Measurements from ENCODE around the gene MSH5. TPM values are rescaled to one million over a fixed set of nuclear protein-coding genes. Genes with fewer than 3 reads are reported as not detected.

Gene MSH5
- polyA plus RNA-seq, 3 donors = 0.58 to 31.2 (median 1.9) TPM

DNA sequence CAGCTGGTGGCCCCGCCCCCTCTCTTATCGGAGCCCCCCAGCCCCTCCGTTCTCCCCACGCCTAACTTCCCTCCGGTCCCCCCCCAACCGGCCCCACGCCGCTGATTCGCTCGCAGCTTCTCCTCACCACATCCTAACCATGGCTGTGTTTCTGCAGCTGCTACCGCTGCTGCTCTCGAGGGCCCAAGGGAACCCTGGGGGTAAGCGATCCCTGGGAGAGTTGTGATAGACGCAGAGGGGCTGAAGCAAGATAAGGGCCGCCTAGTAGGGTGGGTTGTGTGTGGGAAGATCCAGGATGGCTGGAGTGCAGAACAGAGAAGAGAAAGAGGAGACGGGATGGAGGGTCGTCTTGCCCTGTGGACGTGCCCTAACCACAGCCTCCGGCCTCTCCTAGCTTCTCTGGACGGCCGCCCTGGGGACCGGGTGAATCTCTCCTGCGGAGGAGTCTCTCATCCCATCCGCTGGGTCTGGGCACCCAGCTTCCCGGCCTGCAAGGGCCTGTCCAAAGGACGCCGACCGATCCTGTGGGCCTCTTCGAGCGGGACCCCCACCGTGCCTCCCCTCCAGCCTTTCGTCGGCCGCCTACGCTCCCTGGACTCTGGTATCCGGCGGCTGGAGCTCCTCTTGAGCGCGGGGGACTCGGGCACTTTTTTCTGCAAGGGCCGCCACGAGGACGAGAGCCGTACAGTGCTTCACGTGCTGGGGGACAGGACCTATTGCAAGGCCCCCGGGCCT, 16.4 kb upstream of the MSH5 start, which contains the start of gene MPIG6B:
TSS of gene MPIG6B (plus strand) at position 129 of the 735 bp plus-strand sequence. CDS start at position 140, 11 bp downstream.
- H3K27ac Mint-ChIP-seq = peak within 1 kb of the TSS in 2 of 7 donors; percentile 2 to 5

DNA sequence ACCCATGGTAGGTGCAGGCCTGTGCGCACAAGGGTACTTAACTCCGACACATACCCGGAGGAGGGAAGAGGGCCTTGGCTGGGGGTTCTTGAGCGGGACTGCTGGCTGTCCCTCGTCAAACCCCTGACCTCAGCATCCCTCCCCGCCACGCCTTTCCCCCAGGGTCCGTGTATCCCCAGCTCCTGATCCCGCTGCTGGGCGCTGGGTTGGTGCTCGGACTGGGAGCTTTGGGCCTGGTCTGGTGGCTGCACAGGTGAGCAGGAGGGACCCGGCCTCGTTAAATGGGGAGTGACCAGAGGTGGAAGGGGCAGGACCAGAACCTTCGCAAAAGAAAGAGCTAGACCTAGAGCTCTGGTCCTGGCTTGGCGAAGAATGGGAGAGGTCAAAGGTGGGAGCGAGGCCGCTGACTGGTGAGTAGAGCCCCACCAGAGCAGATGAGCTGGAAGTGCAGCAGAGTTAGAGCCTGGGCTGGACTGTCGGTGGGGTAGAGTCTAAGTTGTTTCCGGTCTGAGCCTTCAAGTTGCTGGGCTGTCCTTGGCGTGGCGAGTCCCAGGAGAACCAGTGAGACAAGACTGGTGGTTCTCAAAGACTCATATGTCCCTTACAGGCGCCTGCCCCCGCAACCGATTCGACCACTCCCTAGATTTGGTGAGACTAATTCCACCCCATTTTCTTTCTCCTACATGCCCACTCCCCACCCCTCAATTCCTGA, 15.7 kb upstream of the MSH5 start:
- 90% methylated on average over 15 of the region's 25 CpGs for WGBS (ENCODE audit: insufficient coverage)
- intact Hi-C loops (cut with micrococcal nuclease) = loop anchor here in 1 of 2 donors (10.0 kb wide), 1 partner anchor 111 kb away; no protein-coding TSS in a partner anchor

More for the DNA sequence above, 16.4 kb upstream of the MSH5 start, which contains the start of gene MPIG6B:
- H3K4me3 ChIP-seq (replicated peaks in 1 of 3; ENCODE audit: low read depth in 2 of 3, low read length in 3 of 3) = no peak within 1 kb of the TSS
- H3K9me3 Mint-ChIP-seq = peaks cover 0 to 3% (median 0%) of the 10 kb centered on the region in 7 donors
- H3K4me1 ChIP-seq (ENCODE audit: control insufficient read depth in 1 of 2, insufficient read depth in 2 of 2, low read length in 2 of 2) = peaks cover 30 to 32% of the 10 kb centered on the region in 2 donors
- H2AFZ ChIP-seq (ENCODE audit: insufficient read depth, low read depth, low read length, poor library complexity, severe bottlenecking) = no peak within 1 kb of the TSS
- no peaks in the 10 kb centered on the region for H3K27me3 ChIP-seq (ENCODE audit: control insufficient read depth in 2 of 2, insufficient read depth in 2 of 2, low read length in 2 of 2)
- H3K4me1 Mint-ChIP-seq = peaks cover 41% of the 10 kb centered on the region
- peak within 1 kb of the TSS in 1 of 2 donors; percentile 40 for H3K4me3 Mint-ChIP-seq
- H3K36me3 Mint-ChIP-seq = peaks cover 26 to 30% of the 10 kb centered on the region in 2 donors
- H3K9ac ChIP-seq (ENCODE audit: insufficient read depth, low read length, poor library complexity, severe bottlenecking) = no peak within 1 kb of the TSS
- no peak within 1 kb of the TSS for H3K27ac ChIP-seq (ENCODE audit: low read depth in 1 of 2, low read length in 2 of 2)
- peaks cover 5 to 19% (median 13%) of the 10 kb centered on the region in 3 donors for H3K27me3 Mint-ChIP-seq (ENCODE audit: low read depth in 3 of 3)
- TF ChIP-seq, protein P1, sequence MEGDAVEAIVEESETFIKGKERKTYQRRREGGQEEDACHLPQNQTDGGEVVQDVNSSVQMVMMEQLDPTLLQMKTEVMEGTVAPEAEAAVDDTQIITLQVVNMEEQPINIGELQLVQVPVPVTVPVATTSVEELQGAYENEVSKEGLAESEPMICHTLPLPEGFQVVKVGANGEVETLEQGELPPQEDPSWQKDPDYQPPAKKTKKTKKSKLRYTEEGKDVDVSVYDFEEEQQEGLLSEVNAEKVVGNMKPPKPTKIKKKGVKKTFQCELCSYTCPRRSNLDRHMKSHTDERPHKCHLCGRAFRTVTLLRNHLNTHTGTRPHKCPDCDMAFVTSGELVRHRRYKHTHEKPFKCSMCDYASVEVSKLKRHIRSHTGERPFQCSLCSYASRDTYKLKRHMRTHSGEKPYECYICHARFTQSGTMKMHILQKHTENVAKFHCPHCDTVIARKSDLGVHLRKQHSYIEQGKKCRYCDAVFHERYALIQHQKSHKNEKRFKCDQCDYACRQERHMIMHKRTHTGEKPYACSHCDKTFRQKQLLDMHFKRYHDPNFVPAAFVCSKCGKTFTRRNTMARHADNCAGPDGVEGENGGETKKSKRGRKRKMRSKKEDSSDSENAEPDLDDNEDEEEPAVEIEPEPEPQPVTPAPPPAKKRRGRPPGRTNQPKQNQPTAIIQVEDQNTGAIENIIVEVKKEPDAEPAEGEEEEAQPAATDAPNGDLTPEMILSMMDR (IDR thresholded peaks at IDR 0.05) = no peak
- H3K36me3 ChIP-seq (replicated peaks in 1 of 2; ENCODE audit: control insufficient read depth in 1 of 2, insufficient read depth in 2 of 2, low read length in 2 of 2) = no peaks in the 10 kb centered on the region
- peaks cover 1% of the 10 kb centered on the region for H3K79me2 ChIP-seq (ENCODE audit: insufficient read depth, low read length)
- DNase-seq = no peak
- no peaks in the 10 kb centered on the region for H3K9me3 ChIP-seq (replicated peaks in 1 of 2; ENCODE audit: control insufficient read depth in 1 of 2, insufficient read depth in 1 of 2, low read length in 2 of 2)
- intact Hi-C loops (cut with micrococcal nuclease) = loop anchor here in 1 of 2 donors (10.0 kb wide), 1 partner anchor 111 kb away; no protein-coding TSS in a partner anchor
- H4K20me1 ChIP-seq (ENCODE audit: insufficient read depth, low read length) = no peaks in the 10 kb centered on the region
- WGBS (ENCODE audit: insufficient coverage) = 43% methylated on average over 36 of the region's 46 CpGs
- H3K4me2 ChIP-seq (replicated peaks; ENCODE audit: extremely low read depth, low read length, poor library complexity, severe bottlenecking) = no peak within 1 kb of the TSS

More for the DNA sequence above, 15.7 kb upstream of the MSH5 start:
- H3K4me1 ChIP-seq (ENCODE audit: control insufficient read depth in 1 of 2, insufficient read depth in 2 of 2, low read length in 2 of 2) = peaks cover 37 to 39% of the 10 kb centered on the region in 2 donors
- no peaks in the 10 kb centered on the region for H3K27me3 ChIP-seq (ENCODE audit: control insufficient read depth in 2 of 2, insufficient read depth in 2 of 2, low read length in 2 of 2)
- no peaks in the 10 kb centered on the region for H3K36me3 ChIP-seq (replicated peaks in 1 of 2; ENCODE audit: control insufficient read depth in 1 of 2, insufficient read depth in 2 of 2, low read length in 2 of 2)
- H3K4me3 Mint-ChIP-seq = no peak overlapping the region
- H3K4me1 Mint-ChIP-seq = peaks cover 48% of the 10 kb centered on the region
- H3K9ac ChIP-seq (ENCODE audit: insufficient read depth, low read length, poor library complexity, severe bottlenecking) = no peak overlapping the region
- TF ChIP-seq, protein P1 (IDR thresholded peaks at IDR 0.05) = no peak
- H3K27ac Mint-ChIP-seq = peak overlapping the region in 1 of 7 donors; percentile 2
- peaks cover 5 to 18% (median 13%) of the 10 kb centered on the region in 3 donors for H3K27me3 Mint-ChIP-seq (ENCODE audit: low read depth in 3 of 3)
- DNase-seq = no peak
- H3K36me3 Mint-ChIP-seq = peaks cover 27 to 30% of the 10 kb centered on the region in 2 donors
- no peak overlapping the region for H3K4me3 ChIP-seq (replicated peaks in 1 of 3; ENCODE audit: low read depth in 2 of 3, low read length in 3 of 3)
- H3K9me3 Mint-ChIP-seq = peaks cover 0 to 4% (median 0%) of the 10 kb centered on the region in 7 donors
- no peak overlapping the region for H3K27ac ChIP-seq (ENCODE audit: low read depth in 1 of 2, low read length in 2 of 2)
- H2AFZ ChIP-seq (ENCODE audit: insufficient read depth, low read depth, low read length, poor library complexity, severe bottlenecking) = no peak overlapping the region
- H3K4me2 ChIP-seq (replicated peaks; ENCODE audit: extremely low read depth, low read length, poor library complexity, severe bottlenecking) = no peak overlapping the region
- no peaks in the 10 kb centered on the region for H4K20me1 ChIP-seq (ENCODE audit: insufficient read depth, low read length)
- no peaks in the 10 kb centered on the region for H3K9me3 ChIP-seq (replicated peaks in 1 of 2; ENCODE audit: control insufficient read depth in 1 of 2, insufficient read depth in 1 of 2, low read length in 2 of 2)
- H3K79me2 ChIP-seq (ENCODE audit: insufficient read depth, low read length) = peaks cover 9% of the 10 kb centered on the region
